ENCODE measurements around the gene SH3D19. TPM values are rescaled to one million over a fixed set of nuclear protein-coding genes. Genes with fewer than 3 reads are reported as not detected.
A peak's percentile ranks its signal among the peaks of the same experiment; 100 is the strongest.

The SH3D19 gene
- total RNA-seq, 1 donor from 2014 or later = 50.2 TPM

DNA sequence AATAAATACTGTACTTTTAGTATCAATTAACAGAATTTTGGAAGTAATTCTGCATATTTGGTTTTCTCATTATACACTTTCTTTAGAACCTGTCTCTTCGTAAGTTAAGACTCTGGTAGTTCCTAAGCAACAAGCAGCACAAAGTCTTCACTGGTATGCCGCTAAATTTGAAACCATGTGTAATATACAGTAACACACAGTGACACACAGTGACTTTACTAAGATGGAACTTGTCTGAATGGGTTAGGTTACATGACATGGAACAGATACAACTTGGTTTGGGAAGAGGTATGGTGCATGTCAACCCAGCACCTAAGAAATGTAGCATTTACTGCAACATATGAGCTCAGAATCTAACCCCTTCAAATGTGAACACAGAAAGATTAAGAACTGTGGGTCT is 132.0 kb downstream of the SH3D19 start:
- DNase-seq = no peak

DNA sequence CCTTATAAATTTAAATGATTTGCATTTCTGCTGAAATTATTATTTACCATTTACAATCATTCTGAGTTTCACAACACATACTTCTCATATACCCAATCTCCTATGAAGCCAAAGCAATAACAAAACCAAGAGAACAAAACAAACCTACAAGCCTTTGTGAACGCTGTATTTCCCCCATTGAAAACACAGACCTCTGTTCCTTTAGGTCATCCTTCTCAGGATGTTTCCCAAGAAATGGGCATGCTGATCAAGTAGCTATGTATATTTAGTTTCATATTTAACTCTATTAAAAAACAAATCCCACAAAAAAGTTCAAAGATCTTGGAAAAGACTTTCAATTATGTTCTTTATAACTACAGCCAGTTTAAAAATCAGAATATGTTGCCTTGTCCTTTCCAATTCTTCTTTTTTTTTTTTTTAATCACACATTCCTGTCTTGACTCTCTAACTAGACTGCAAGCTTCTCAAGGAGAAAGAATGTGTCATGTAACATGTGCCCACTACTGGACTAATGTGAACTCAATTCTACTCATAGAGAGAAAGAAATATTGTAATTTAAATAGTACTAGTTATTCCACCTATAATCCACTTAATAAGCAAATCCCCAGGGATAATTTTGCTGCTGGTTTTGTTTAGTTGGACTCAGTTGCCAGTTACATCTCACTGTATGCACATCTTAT is 132.7 kb downstream of the SH3D19 start:
- DNase-seq = peak; percentile 56

DNA sequence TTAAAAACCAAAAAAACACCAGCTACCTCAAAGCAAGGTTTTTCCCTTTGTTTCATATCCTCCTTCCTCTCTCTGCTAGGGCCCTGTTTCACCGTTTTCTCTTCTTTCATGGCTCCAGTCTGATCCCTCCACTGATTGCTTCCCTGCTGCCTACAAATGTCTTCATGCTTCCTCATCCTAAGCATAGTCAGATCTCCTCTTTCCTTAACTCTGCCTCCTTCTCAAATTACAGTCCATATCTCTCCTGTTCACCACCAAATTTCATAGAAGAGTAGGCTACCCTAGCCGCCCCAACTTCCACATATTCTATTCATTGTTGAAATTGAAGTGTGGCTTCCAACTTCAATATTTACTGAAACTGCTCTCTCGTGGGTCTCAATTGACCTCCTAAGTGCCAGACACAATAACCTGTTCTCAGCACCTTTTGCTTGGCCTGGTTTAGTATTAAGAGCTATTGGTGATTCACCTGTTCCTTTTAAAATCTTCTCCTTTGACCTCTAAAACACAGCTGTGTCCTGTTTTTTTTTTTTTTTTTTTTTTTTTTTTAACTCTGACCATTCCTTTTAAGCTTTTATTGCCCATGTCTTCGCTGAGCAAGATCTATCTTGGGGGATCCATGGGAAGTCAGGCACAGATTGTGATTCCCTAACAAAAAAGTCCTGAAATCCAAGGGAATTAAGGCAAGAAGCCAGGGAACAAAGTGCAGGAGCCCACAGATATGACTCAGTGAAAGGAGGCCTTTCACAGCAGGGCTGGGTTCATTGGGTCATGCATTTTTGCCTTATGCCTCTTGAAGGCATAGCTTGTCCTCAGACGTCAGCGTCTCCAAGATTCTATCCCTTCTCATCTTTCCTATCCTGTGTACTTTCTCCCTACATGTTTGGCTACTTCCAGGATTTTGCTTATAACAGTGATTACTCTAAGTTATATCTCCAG is 140.6 kb downstream of the SH3D19 start:
- peak; percentile 71 for DNase-seq

DNA sequence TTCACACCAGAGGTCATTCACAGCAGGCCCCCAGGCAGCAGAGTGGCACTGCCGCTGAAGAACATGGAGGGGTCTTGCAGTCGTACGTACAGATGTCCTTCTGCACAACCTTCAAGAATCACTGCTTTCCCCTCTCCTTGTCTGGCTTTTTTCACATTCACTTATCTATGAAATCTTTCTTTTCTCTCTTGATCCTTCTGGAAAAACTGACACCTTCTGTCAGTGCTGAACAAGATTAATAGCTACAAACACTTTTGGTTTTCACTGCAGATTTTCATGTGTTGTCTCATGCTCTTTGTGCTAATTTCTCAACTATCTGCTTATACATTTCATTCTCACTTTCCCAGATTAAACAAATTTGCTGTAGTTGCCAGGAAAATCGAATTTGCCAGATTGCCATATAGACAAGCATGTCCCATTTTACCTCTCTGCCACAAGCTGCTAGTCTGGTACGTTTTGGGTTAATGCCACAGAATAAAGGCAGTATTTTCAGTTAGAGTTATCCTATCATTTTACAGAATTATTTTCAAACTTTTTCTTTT is 142.9 kb downstream of the SH3D19 start:
- no peak for DNase-seq

DNA sequence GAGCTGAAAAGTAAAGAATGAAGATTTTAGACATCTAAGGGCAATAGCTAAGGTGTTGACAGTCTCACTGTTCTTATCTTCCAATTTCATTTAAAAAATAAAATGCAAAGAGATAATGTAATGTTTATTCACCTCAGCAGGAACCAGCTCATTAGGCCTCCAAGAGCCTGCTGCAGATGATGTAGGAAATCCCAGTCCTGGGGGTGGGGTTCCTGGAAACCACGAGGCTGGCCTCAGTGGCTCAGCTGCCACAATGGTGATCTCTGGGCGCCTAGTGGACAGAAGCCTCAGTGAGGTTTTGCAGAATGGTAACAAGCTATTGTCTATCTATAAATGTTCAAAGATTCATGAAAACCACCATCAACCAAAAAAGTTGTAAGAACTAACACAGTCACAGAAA is 148.7 kb downstream of the SH3D19 start:
- DNase-seq = no peak

DNA sequence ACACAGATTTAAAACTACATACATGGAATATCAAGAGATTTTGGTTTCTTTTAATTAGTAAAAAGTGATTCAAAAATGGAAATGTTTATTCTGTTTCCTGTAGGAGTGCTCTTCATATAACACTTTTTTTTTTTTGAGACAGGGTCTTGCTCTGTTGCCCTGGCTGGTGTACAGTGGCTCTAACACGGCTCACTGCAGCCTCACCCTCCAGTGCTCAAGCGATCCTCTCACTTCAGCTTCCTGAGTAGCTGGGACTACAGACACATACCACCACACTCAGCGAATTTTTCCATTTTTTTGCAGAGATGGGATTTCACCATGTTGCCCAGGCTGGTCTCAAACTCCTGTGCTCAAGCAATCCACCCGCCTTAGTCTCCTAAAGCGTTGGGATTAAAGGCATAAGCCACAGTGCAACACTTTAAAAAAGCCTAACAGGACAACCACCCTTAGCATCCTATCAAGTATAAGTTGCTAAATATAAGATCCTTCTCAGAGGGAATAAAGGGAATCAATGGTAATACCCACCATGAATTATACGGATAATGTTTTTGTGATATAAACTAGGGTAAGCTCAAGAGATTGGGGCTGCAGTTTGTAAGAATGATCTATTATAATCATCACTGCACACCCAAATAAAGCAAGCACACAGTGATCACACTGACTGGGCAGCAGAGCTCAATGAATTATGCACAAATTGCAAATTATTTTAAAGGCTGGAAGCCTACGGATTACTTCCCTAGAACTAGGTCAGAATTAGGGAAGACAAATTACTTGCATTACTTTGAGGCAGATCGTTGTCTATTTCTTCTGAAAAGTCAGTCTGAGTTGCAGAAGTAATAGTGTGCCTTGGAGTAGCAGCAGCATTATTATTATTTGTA is 149.4 kb downstream of the SH3D19 start:
- no peak for DNase-seq

DNA sequence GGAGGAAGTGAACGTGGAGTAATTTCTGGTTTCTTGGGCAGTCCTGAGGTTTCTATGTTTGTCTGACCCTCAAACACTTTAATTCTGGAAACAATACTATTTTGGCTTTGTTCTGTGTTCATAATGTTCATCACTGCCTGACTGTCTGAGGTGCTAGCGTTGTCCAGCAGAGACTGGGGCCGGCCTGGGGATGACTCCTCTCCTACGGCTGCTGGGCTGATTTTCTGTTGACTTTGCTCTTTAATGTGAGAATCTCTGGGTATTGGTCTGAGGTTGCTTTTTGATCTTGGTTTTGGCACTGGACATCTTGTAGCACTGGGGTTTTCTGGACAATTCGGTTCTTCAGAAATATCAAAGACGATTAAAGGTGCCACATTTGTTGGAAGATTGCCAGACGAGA is 150.2 kb downstream of the SH3D19 start:
- no peak for DNase-seq

DNA sequence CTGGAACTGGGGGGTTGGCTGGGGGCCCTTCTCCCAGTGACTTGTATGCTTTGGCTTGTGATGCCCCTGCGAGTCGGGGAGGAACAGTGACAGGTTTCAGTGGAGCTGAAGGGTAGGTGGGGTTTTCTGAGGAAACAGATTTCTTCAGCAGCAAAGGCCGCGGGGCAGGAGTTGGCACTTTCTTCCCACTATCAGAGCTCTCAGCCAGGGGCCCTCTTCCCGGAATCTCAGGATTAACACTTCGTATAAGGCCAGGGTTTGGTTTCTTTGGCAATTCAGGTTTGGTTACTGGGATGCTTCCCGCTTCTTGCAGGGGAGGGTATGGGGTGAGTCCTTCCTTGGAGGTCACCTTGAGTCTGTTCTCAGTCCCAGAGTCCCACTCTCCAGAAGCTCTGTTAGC is 150.6 kb downstream of the SH3D19 start:
- DNase-seq = no peak

DNA sequence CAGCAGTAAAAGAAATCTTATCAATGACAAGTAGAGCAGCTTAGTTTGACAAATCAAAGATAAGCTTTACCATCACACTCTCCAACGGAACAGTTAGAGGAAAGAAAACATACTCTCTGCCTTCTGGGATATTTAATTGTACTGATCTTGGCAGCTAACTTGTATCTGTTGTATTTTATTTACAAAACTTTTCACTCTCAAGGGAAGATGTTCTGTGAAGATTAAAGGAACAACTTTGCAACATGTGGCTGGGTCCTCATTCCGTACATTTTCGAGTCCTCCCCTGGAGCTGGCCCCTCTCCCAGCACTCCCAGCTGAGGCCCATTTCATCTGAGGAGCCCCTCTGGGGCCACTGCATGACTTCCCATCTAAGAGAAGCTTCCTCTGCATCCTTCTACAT is 151.5 kb downstream of the SH3D19 start:
- DNase-seq = no peak

DNA sequence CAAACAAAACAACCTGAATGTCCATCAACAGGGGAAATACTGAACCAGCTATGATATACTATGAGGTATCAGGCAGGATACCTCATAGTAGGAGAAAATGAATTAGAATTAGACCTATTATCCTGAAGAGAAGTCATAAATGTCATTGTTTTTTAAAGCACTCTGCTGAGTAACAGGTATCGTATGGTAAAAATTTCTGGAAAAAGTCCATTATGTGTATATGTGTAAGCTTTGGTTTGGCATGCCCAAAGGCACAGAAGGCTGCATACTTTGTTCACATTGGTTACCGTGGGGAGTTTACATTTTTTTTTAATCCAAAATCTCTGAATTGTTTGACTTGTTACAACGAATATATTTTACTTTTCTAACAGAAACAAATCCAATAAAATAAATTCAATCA is 155.5 kb downstream of the SH3D19 start:
- no peak for DNase-seq

DNA sequence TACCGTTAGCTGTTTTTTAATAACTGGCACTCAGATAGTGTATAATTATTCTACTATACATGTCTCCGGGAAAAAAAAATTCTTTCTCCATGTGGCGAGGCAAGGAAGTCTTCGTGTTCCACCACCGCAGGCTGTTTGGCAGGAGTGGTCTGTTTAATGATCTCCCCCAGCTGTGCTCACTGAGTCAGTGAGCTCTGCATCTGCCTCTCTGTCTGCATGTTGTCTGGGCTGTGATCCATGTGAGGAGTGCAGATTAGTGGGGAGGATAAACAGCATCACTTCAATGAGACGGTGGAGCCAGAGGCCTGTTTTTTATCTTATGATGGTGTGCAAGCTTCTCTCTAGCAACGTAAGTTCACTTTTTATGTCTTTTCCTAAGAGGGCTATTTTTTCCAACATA is 156.2 kb downstream of the SH3D19 start:
- DNase-seq = no peak

DNA sequence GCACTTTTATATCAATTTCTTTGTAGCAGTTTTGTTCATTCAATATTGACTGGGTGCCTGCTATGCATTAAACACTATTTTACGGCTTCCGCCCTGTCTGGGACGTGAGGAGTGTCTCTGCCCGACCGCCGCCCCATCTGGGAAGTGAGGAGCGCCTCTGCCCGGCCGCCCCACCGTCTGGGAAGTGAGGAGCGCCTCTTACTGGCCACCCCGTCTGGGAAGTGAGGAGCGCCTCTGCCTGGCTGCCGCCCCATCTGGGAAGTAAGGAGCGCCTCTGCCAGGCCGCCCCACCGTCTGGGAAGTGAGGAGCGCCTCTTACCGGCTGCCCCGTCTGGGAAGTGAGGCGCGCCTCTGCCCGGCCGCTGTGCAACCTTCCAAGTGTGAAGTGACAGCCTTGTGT is 157.8 kb downstream of the SH3D19 start:
- no peak for DNase-seq

DNA sequence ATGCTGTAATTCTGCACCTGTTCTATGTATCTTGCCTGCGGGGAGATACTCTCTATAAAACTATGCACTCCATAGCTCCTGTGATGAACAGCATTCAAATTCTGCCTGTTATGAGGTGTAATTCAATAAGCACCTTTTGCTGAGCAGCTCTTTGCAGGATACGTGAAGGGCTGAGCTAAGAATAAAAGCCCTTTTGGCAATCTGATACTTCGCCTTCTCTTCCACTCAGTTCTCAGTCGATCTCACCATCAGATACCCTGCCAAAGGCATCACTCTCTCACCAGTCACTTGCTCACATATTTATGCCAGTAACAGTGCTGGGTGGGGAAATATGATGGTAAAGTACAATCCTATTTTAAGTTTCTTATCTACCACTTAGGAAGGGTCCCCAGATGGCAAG is 158.8 kb downstream of the SH3D19 start:
- no peak for DNase-seq

DNA sequence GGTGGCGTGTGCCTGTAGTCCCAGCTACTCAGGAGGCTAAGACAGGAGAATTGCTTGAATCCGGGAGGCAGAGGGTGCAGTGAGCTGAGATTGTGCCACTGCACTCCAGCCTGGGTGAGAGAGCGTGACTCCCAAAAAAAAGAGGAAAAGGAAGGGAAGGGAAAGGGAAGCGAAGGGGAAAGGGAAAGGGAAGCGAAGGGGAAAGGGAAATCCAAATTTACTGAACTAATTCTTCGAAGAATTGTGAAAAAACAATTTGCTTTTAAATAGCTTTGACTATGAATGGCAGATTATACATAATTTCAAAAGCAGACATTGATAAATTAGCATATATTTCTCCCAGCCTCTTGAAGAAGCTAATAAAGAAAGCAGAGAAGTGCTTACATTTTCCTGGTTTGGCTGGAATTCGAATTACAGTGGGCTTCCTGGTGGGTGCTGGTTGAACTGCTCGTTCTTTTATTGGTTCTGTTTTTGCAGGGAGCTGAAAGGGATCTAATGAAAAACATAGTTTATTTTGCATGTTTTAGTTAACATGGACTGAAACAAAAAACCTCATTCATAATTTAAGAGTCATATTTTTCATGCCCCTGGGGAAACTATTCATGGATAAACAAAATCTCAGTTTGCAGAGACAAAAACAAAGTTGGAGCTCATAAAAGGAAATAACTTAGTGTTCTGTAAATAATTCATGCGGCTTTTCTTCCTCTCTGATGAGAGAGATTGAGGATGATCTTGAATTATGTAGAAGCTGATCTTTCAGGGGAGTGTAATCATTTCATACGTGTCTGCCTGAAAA is 160.0 kb downstream of the SH3D19 start:
- no peak for DNase-seq

DNA sequence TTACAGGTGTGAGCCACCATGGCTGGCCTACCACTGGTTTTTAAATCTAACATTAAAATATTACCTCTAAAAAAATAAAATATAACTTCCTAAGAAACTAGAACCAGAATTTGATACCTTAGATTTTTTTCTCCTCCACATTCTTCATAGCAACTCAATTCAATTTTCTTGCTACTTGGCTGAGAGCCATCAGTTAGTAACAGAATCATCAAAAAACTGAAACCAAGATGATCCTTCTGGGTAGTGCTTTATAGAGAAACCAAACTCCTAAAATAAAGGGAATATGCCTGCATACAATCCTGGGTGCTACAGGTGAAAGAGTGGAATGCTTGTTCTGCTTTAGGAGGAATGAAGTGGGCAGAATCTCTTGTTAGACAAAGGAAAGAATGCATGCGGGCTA is 161.6 kb downstream of the SH3D19 start:
- DNase-seq = no peak

DNA sequence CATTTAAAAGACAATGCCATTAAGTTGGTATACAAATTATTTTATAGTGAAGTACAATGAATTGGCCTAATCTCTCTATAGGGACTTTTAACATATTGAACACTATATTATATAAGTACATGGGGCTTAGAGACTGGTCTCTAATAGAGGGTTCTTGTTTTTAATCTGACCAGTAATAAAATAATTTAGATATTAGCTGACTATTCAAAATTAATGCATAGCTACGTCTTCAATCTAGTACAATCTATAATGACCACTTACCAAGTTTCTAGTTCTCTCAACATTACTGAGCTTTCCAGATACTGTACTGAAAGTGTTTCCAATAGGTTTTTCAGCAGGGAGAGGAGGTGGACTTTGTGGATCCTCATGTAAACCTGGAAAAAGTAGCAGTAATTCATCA is 166.4 kb downstream of the SH3D19 start:
- no peak for DNase-seq

DNA sequence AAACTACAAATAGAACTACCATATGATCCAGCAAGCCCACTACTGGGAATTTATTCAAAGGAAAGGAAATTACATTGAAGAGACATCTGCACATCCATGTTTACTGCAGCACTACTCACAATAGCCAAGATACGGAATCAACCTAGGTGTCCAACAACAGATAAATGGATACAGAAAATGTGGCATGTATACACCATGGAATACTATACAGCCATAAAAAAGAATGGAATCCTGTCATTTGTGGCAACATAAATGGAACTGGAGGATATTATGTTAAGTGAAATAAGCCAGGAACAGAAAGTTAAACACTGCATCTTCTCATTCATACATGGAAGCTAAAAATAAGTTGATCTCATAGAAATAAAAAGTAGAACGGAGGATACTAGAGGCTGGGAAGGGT is 167.9 kb downstream of the SH3D19 start:
- DNase-seq = no peak

DNA sequence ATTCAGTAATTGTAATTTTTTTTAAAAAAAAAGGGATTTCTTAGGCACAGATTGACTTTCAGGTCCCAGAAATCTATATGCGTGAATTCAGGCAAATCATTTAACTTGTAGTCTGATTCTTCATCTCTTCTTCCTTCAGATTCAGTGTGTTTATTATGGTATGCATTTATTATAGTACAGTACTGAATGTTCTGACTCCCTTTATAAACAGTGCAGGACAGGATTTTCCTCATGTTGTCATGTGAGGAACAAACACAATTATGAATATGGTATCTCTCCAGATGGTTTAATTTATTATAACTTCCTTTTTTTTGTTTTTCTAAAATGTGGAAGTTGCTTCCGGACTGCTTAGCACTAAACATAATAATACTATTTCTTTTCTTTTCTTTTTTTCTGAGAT is 171.8 kb downstream of the SH3D19 start:
- no peak for DNase-seq

DNA sequence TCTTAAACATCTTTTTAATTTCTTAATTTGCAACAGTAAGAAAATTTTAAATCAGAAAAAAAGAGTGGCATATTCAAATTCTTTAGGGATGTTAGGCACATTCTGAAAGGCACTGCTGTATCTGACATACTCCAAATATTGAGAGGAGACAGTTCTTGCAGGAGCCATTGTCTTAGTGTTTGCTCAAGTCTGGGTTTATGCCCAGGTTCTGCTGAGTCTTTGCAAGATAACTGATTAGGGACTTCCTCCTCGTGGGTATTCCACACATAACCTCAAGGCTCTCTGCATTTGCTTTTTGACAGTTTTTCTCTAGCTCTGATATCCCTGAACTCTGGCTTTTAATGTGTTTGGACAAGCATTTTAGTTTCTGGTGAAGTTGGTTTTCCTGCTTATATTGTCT is 173.4 kb downstream of the SH3D19 start:
- DNase-seq = peak; percentile 22

DNA sequence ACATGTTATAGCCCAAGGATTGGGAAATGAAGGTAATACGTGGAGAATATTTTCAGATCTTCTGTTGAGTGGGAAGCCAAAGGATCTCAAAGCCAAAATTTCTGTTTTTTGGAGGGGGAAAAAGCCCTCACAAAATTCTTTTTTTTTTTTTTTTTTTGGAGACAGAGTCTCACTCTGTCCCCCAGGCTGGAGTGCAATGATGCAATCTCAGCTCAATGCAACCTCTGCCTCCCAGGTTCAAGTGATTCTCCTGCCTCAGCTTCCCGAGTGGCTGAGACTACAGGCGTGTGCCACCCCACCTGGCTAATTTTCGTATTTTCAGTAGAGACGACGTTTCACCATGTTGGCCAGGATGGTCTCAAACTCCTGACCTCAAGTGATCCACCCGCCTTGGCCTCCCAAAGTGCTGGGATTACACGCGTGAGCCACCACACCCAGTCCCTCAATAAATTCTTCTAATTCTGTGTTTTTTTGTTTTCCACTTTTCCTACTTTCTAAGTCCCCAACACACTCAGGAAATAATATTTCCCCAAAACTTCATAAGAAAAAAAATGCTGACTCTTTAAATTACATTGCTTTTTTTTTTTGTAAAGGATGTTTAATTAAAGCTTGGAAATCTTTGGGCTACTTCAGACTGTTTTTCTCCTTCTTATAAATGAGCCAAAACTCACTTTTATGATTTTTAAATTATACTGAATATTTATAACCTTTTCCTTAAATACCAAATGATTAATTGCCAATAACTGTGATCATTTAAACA is 174.4 kb downstream of the SH3D19 start:
- DNase-seq = no peak

DNA sequence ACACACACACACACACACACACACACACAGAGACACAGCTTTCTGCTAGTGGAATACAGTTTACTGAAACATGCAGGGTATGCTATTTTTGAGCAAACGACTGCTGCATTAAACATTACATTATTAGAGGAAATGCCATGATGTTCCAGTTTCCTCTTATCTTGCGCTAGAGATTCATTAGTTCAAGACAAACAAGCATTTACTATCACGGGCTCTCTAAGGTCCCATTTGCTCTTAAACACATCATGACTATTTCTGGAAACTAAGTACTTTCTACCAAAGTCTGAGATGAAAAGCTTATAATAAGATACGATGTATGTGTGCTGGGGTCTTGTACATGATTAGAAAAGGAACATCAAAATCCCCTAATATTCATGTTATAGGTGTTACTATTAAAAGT is 177.1 kb downstream of the SH3D19 start:
- DNase-seq = no peak
